Esophagus muscularis mucosa (tissue), 3 donors: ENCODE measurements around the gene STARD13.

ENCODE experiments used
- POLR2AphosphoS5 ChIP-seq, 2 donors: sonication (generic); formaldehyde crosslinking; IDR thresholded peaks; one replicate each; pipeline ENCODE4 v1.6.1; 2017; ENCODE audit warnings: antibody characterized with exemption in 2 of 2
- TF ChIP-seq, protein P1 (sequence below), 3 experiments: fragments of 200-600 bp in 2 of 3; fragments of 450-650 bp in 1 of 3; sonication (generic) in 2 of 3; IDR thresholded peaks; one replicate each; pipeline ENCODE4 v1.5.1; 2017 to 2019; ENCODE audit warnings: antibody characterized with exemption in 3 of 3, mild to moderate bottlenecking in 2 of 3, moderate library complexity in 1 of 3

DNA sequence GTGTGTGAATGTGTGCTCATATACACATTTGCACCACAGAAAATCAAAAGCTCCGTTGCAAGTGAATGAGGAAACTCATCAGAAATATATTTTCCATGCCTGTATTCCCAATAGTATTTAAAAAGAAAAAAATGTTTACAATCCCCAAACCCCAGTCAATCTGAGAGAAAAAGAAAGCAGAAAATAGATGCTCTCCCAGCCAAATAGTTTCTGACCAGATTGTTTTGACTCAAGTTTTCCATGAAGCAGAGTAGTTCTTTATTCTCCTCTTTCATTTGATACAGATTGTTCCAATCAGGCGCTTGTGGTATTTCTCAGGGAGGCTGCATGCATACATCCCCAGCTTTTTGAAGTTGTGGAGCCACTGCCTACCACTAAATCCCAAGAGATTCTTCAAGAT, 110.6 kb downstream of the STARD13 start:
- TF ChIP-seq, protein P1, sequence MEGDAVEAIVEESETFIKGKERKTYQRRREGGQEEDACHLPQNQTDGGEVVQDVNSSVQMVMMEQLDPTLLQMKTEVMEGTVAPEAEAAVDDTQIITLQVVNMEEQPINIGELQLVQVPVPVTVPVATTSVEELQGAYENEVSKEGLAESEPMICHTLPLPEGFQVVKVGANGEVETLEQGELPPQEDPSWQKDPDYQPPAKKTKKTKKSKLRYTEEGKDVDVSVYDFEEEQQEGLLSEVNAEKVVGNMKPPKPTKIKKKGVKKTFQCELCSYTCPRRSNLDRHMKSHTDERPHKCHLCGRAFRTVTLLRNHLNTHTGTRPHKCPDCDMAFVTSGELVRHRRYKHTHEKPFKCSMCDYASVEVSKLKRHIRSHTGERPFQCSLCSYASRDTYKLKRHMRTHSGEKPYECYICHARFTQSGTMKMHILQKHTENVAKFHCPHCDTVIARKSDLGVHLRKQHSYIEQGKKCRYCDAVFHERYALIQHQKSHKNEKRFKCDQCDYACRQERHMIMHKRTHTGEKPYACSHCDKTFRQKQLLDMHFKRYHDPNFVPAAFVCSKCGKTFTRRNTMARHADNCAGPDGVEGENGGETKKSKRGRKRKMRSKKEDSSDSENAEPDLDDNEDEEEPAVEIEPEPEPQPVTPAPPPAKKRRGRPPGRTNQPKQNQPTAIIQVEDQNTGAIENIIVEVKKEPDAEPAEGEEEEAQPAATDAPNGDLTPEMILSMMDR (IDR thresholded peaks at IDR 0.05), result no peak
- TF ChIP-seq POLR2AphosphoS5 (IDR thresholded peaks at IDR 0.05), result no peak
